Hepatocyte (in vitro differentiated cells): ENCODE results near the gene CD34.

Experiments used
- CTCF ChIP-seq: fragments of 200-600 bp; sonication (generic); IDR thresholded peaks from 2 replicates; pipeline ENCODE4 v1.5.1; 2016; ENCODE audit warnings: antibody characterized with exemption, mild to moderate bottlenecking; ENCODE audit not compliant: poor library complexity
- EZH2 ChIP-seq: fragments of 200-600 bp; sonication (generic); IDR thresholded peaks from 2 replicates; pipeline ENCODE4 v1.6.1; 2016; ENCODE audit warnings: antibody characterized with exemption, mild to moderate bottlenecking, borderline replicate concordance

- no peak for TF ChIP-seq CTCF
- no peak for TF ChIP-seq EZH2
Measured at GRCh38 chr1:207863893-207864535, 46.9 kb downstream of the CD34 start.
